HL-60 (cell line): ENCODE data around the gene STARD9.

Experiments used
- DNase-seq, 2 experiments: peaks; one replicate each; pipeline ENCODE4 v3.0.0-alpha.2; 2010 to 2020; ENCODE audit warnings: low read depth in 1 of 2, low spot score in 1 of 2
- H3K27ac ChIP-seq: fragments of 250-450 bp; sonication (Bioruptor Pico); replicated peaks from 2 replicates; pipeline ENCODE4 v1.5.1; 2020; ENCODE audit warnings: mild to moderate bottlenecking, moderate library complexity
- H3K27me3 ChIP-seq: fragments of 250-450 bp; sonication (Bioruptor Pico); 2 replicates; pipeline ENCODE4 v1.5.1; 2021; ENCODE audit warnings: mild to moderate bottlenecking, moderate library complexity; ENCODE audit not compliant: insufficient read depth, poor library complexity, severe bottlenecking
- H3K4me3 ChIP-seq: replicated peaks from 2 replicates; pipeline ENCODE4 v1.5.1; 2011; ENCODE audit warnings: mild to moderate bottlenecking, control low read depth, low read length; ENCODE audit not compliant: insufficient read depth
- CTCF ChIP-seq: IDR thresholded peaks from one replicate; pipeline ENCODE4 v1.5.1; 2011; ENCODE audit warnings: low read length, control low read depth, inconsistent platforms; ENCODE audit not compliant: insufficient read depth
- GABPA ChIP-seq: IDR thresholded peaks from 2 replicates; pipeline ENCODE4 v1.6.1; 2012; ENCODE audit warnings: low read depth
- POLR2AphosphoS5 ChIP-seq: IDR thresholded peaks from 2 replicates; pipeline ENCODE4 v1.6.1; 2012; ENCODE audit warnings: low read depth
- REST ChIP-seq: IDR thresholded peaks from 2 replicates; pipeline ENCODE4 v1.6.1; 2012; ENCODE audit warnings: low read depth; ENCODE audit not compliant: insufficient replicate concordance
- SPI1 ChIP-seq: IDR thresholded peaks from 2 replicates; pipeline ENCODE4 v1.6.1; 2012; ENCODE audit warnings: low read depth, mild to moderate bottlenecking, borderline replicate concordance

STARD9 gene

GRCh38 chr15:42695527-42696071 is 120.2 kb downstream of the STARD9 start:
- peak in 1 of 2 experiments; percentile 59 for DNase-seq
- Histone ChIP-seq H3K27me3 (no peaks in the 10 kb centered on the region), H3K4me3 (no peak overlapping the region), H3K27ac (no peak overlapping the region)
- TF ChIP-seq GABPA: no peak
- no peak for TF ChIP-seq REST
- TF ChIP-seq CTCF: no peak

- no peaks in the 10 kb centered on the region for H3K27me3 ChIP-seq
- TF ChIP-seq CTCF (no peak), GABPA (no peak), POLR2AphosphoS5 (no peak), REST (no peak), SPI1 (no peak)
- DNase-seq: no peak
These were observed 121.2 kb downstream of the STARD9 start for GRCh38 chr15:42696626-42697025.

GRCh38 chr15:42704492-42704926 is 129.1 kb downstream of the STARD9 start:
- DNase-seq: peak; percentile 44 to 69
- no peak overlapping the region for H3K4me3 ChIP-seq
- no peaks in the 10 kb centered on the region for H3K27me3 ChIP-seq
- no peak for TF ChIP-seq POLR2AphosphoS5
- no peak; the same call in 1 of the 2 replicates for TF ChIP-seq SPI1
- peak; percentile 87 for TF ChIP-seq CTCF
- no peak for TF ChIP-seq GABPA
- H3K27ac ChIP-seq: no peak overlapping the region

More at GRCh38 chr15:42696626-42697025, 121.2 kb downstream of the STARD9 start:
- Histone ChIP-seq H3K4me3 (no peak overlapping the region), H3K27ac (no peak overlapping the region)

- no peak for TF ChIP-seq SPI1
- TF ChIP-seq GABPA: no peak
- no peak for TF ChIP-seq REST
- TF ChIP-seq POLR2AphosphoS5: no peak
- no peak for TF ChIP-seq CTCF
- no peaks in the 10 kb centered on the region for H3K27me3 ChIP-seq
- H3K4me3 ChIP-seq: no peak overlapping the region
- H3K27ac ChIP-seq: no peak overlapping the region
- DNase-seq: no peak
These were observed 129.9 kb downstream of the STARD9 start for GRCh38 chr15:42705336-42705735.
